Tibial nerve (tissue), 4 donors: ENCODE measurements around the gene CTDSPL. TPM values are rescaled to one million over a fixed set of nuclear protein-coding genes. Genes with fewer than 3 reads are reported as not detected.
A peak's percentile ranks its signal among the peaks of the same experiment; 100 is the strongest.

ENCODE experiments used
- DNase-seq, 2 donors: peaks; one replicate each; pipeline ENCODE4 v3.0.0-alpha.2; 2019; ENCODE audit warnings: low spot score in 2 of 2
- H3K27ac ChIP-seq, 4 donors: fragments of 200-600 bp; sonication (generic) in 3 of 4; one replicate each; pipeline ENCODE4 v1.5.1; 2017 to 2019; ENCODE audit warnings: mild to moderate bottlenecking in 1 of 4
- H3K27me3 ChIP-seq, 2 donors: fragments of 200-600 bp; sonication (generic) in 1 of 2; one replicate each; pipeline versions ENCODE4 v1.5.1 to v1.6.0; 2017 to 2019
- H3K36me3 ChIP-seq, 3 donors: fragments of 200-600 bp; sonication (generic); one replicate each; pipeline ENCODE4 v1.5.1; 2018 to 2019
- H3K4me1 ChIP-seq, 4 donors: fragments of 200-600 bp; sonication (generic) in 3 of 4; one replicate each; pipeline ENCODE4 v1.5.1; 2017 to 2019
- H3K4me3 ChIP-seq, 4 donors: fragments of 200-600 bp; sonication (generic) in 3 of 4; one replicate each; pipeline ENCODE4 v1.5.1; 2017 to 2019; ENCODE audit warnings: mild to moderate bottlenecking in 1 of 4, moderate library complexity in 1 of 4
- H3K9me3 ChIP-seq, 4 donors: fragments of 200-600 bp; sonication (generic) in 3 of 4; one replicate each; pipeline ENCODE4 v1.5.1; 2017 to 2019
- CTCF ChIP-seq, 5 experiments: fragments of 200-600 bp in 3 of 5; fragments of 450-650 bp in 2 of 5; sonication (generic) in 3 of 5; IDR thresholded peaks; one replicate each; pipeline ENCODE4 v1.5.1; 2016 to 2019; ENCODE audit warnings: antibody characterized with exemption in 5 of 5, mild to moderate bottlenecking in 3 of 5, moderate library complexity in 2 of 5
- EP300 ChIP-seq, 2 donors: sonication (generic); formaldehyde crosslinking; IDR thresholded peaks; one replicate each; pipeline ENCODE4 v1.6.1; 2017; ENCODE audit warnings: antibody characterized with exemption in 2 of 2, mild to moderate bottlenecking in 1 of 2
- POLR2A ChIP-seq, 2 donors: fragments of 450-650 bp; IDR thresholded peaks; one replicate each; pipeline ENCODE4 v1.6.1; 2017; ENCODE audit warnings: antibody characterized with exemption in 2 of 2, mild to moderate bottlenecking in 2 of 2, moderate library complexity in 2 of 2
- WGBS, 2 donors: methylation state at CpG; one replicate each; pipeline ENCODE4 v1.1.5; 2018; 5-methylcytosine and 5-hydroxymethylcytosine counted together
- total RNA-seq, 4 donors: library from RNA; depleted of rRNA; stranded (reverse); fragments of >200 nt; gene quantifications; one replicate each; pipeline ENCODE4 v1.1.0, GENCODE V29; 2016

CTDSPL gene
- total RNA-seq, 4 donors from 2014 or later: 31.8 to 87.0 (median 49.0) TPM

GRCh38 chr3:37892927-37893600, 31.4 kb downstream of the CTDSPL start:
- Histone ChIP-seq H3K27me3 (no peaks in the 10 kb centered on the region), H3K4me1 (peaks cover 2 to 99% (median 61%) of the 10 kb centered on the region in 4 donors), H3K9me3 (no peaks in the 10 kb centered on the region), H3K27ac (peak overlapping the region in 2 of 4 donors; percentile 46 to 75), H3K36me3 (no peaks in the 10 kb centered on the region), H3K4me3 (no peak overlapping the region)
- TF ChIP-seq CTCF (IDR thresholded peaks at IDR 0.05): no peak
- TF ChIP-seq POLR2A (IDR thresholded peaks at IDR 0.05): no peak
- peak in 1 of 2 donors; percentile 80 for TF ChIP-seq EP300 (IDR thresholded peaks at IDR 0.05)
- DNase-seq: peak; percentile 26 to 49
- WGBS, 2 donors: 18 to 21% methylated on average over 3 of the region's 3 CpGs

- peaks cover 2 to 84% (median 43%) of the 10 kb centered on the region in 4 donors for H3K4me1 ChIP-seq
- 27 to 42% methylated on average over 2 of the region's 2 CpGs for WGBS, 2 donors
- TF ChIP-seq CTCF (IDR thresholded peaks at IDR 0.05): no peak
- TF ChIP-seq POLR2A (IDR thresholded peaks at IDR 0.05): no peak
- TF ChIP-seq EP300 (IDR thresholded peaks at IDR 0.05): no peak
These were observed 35.1 kb downstream of the CTDSPL start for GRCh38 chr3:37896827-37897226.

DNA sequence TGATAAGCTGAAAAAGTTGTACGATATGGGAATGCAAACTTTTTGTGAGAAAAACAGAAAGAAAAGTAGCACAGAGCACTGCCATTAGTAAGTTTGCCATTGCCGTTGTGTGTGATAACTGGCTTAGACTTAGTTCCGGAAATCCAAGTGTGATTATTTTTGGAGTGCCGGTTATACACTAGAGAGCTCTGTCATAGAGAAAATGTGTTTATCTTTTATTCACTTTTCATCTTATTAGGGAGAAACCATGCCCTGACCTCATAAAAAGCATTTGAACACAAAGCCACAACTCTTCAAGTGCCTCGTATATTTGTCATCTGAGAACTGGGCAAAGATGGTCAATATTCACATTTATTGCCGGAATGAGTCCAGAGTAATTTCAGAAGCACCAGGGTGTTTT, 36.1 kb downstream of the CTDSPL start:
- DNase-seq: no peak
- 16 to 21% methylated on average over 6 of the region's 6 CpGs for WGBS, 2 donors
- H3K27me3 ChIP-seq: no peaks in the 10 kb centered on the region
- TF ChIP-seq CTCF (IDR thresholded peaks at IDR 0.05) (no peak), EP300 (IDR thresholded peaks at IDR 0.05) (no peak), POLR2A (IDR thresholded peaks at IDR 0.05) (no peak)
- peaks cover 2 to 84% (median 41%) of the 10 kb centered on the region in 4 donors for H3K4me1 ChIP-seq
- H3K4me3 ChIP-seq: no peak overlapping the region
- H3K27ac ChIP-seq: peak overlapping the region in 2 of 4 donors; percentile 64 to 80
- no peaks in the 10 kb centered on the region for H3K9me3 ChIP-seq
- no peaks in the 10 kb centered on the region for H3K36me3 ChIP-seq

More at GRCh38 chr3:37896827-37897226, 35.1 kb downstream of the CTDSPL start:
- no peak for DNase-seq
- no peaks in the 10 kb centered on the region for H3K9me3 ChIP-seq
- no peaks in the 10 kb centered on the region for H3K36me3 ChIP-seq
- no peak overlapping the region for H3K4me3 ChIP-seq
- no peaks in the 10 kb centered on the region for H3K27me3 ChIP-seq
- H3K27ac ChIP-seq: peak overlapping the region in 2 of 4 donors; percentile 46 to 80

DNA sequence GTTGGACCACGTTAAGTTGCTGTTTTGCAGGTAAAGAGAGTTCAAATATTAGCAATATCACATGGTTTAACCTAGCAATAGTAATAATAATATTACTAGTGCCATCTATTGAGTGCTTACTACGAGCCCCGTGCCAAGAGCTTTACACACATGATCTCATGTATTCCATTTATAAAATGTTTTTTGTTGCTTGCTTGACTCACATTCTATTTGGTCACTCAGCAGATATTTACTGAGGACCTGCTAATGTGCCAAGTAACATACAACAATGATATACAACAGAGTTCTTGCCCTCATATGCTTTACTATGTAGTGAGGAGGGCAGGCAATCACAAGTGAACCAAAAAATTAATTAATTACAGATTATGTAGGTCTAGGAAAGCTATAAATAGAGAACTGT, 36.7 kb downstream of the CTDSPL start:
- no peaks in the 10 kb centered on the region for H3K9me3 ChIP-seq
- H3K36me3 ChIP-seq: no peaks in the 10 kb centered on the region
- peaks cover 1 to 84% (median 40%) of the 10 kb centered on the region in 4 donors for H3K4me1 ChIP-seq
- H3K4me3 ChIP-seq: no peak overlapping the region
- H3K27me3 ChIP-seq: no peaks in the 10 kb centered on the region
- TF ChIP-seq EP300 (IDR thresholded peaks at IDR 0.05): no peak
- no peak for TF ChIP-seq CTCF (IDR thresholded peaks at IDR 0.05)
- TF ChIP-seq POLR2A (IDR thresholded peaks at IDR 0.05): no peak
- no peak for DNase-seq
- H3K27ac ChIP-seq: peak overlapping the region in 3 of 4 donors; percentile 2 to 80 (median 64)
- 42 to 55% methylated on average over 3 of the region's 3 CpGs for WGBS, 2 donors

DNA sequence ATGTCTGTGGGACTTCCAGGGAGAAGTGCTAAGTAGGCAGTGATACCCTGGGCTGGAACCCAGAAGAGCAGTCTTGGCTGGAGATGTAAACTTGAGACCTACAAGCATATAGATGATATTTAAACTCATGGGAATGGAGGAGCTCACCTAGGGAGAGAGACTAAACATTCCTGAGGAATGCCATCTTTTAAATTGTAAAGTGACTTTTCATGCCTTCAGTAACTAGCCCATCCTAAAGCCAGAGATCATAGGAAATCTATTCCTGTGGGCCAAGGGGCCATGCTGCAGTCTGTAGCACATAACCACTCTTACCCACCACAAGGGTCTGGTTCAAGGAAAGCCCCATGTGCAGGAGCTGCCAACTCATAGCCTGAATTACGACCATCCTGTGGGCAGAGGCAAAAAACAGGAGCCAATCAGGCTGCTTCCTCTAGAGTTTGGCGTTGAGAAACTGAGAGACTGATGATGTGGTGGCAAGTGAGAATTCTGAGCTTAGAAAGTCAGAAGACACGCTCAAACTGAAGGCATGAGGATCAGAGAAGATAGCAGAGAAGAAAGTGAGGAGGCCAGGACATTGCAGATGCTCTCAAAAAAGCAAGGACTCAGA, 37.5 kb downstream of the CTDSPL start:
- Histone ChIP-seq H3K9me3 (no peaks in the 10 kb centered on the region), H3K27ac (peak overlapping the region in 2 of 4 donors; percentile 64 to 80), H3K4me3 (no peak overlapping the region), H3K36me3 (no peaks in the 10 kb centered on the region), H3K27me3 (no peaks in the 10 kb centered on the region), H3K4me1 (peaks cover 0 to 84% (median 44%) of the 10 kb centered on the region in 4 donors)
- TF ChIP-seq CTCF (IDR thresholded peaks at IDR 0.05) (no peak), EP300 (IDR thresholded peaks at IDR 0.05) (no peak), POLR2A (IDR thresholded peaks at IDR 0.05) (no peak)
- no peak for DNase-seq
- WGBS, 2 donors: 64 to 82% methylated on average over 3 of the region's 3 CpGs
